Activated T-helper 1 cell treated with Interleukin-2 at 50 U/mL for 16 hours (primary cell): ENCODE data around the gene LRRC70.
"Not testable (repeated sequence)": the region's sequence is repeated elsewhere in the genome, so short reads cannot be mapped to it uniquely, and the experiment has no call there.

Experiments
- DNase-seq: peaks from one replicate; pipeline ENCODE4 v3.0.0-alpha.2; 2020; ENCODE audit warnings: low read depth

Gene LRRC70

GRCh38 chr5:62608529-62609511 is 30.2 kb downstream of the LRRC70 start:
- no peak for DNase-seq

DNA sequence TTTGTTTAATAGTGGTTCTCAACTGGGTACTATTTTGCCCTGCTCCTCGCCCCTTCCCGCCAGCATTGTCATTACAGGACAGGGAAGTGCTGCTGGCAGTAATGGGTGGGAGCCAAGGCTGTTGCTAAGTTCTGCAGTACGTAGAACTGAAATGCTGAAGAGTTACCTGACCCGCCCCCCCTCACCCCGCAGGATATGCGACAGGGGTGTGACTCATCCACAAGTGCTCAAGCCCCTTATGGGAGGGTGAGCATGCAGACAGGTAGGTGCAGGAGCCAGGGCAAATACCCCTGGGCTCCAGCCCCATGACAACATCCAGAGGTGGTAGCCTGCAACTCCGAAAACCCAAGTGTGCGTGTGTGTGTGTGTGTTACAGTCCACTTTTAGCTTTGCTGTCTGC is 35.7 kb downstream of the LRRC70 start:
- DNase-seq = no peak

DNA sequence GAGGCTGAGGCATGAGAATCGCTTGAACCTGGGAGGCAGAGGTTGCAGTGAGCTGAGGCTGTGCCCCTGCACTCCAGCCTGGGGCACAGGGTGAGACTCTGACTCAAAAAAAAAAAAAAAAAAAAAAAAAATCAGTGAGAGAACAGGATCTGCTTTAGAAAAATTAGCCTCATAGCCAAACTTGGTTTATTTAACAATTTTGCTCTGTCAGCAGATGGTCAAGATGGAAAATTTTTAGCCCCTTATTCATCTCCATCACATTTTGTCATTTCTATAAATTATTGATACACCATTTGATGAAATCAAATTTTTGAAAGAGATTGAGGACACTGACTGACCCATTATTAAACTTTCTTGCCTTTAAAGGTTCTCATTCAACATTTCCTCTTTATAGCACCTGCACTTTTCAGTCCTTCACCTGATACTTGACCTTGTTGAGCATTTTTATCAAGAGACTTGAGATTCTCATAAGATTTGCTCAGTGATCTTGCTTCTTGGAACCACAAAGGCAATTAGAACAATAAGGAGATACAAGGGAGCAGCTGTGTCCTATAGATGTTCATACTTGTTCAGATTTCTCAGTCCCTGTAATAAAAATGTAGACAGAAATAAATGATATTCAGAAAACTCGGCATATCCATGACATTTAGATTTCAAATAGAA is 38.1 kb downstream of the LRRC70 start:
- no peak for DNase-seq

GRCh38 chr5:62617943-62618342 is 39.3 kb downstream of the LRRC70 start:
- DNase-seq = no peak

- DNase-seq = no peak
Observed at GRCh38 chr5:62620761-62621160, 42.1 kb downstream of the LRRC70 start.

DNA sequence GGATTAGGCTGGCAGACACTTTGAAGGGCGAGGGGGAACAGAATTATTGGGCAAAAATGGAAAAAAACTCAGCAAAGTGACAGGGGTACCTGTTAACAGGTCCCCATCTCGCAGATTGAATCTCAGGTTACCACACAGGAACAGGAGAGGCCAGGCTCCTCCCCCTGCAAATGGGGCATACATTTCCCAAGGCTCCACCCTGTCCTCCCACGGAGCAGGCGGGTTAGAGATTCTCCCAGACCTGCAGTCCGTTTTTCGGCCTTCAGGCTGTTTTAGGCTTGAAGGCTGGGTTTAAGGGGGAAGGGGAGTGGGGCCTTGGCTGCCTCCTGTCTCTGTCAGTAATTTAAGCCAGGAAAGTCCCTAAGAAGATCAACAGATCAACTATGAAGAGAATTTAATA is 42.7 kb downstream of the LRRC70 start:
- DNase-seq = no peak

DNA sequence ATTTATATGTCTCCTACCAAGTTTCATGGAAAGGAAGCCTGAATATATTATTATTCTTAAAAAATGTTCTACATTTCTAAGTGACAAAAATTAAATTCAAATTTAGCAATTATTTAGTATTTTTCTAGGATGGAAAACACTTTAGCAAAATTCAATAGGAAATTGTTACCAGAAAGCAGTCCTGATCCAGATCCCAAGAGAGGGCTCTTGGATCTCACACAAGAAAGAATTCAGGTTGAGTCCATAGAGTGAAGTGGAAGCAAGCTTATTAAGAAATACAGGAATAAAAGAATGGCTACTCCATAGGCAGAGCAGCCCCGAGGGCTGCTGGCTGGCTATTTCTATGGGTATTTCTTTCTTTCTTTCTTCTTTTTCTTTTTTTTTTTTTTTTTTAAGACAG is 44.7 kb downstream of the LRRC70 start:
- no peak for DNase-seq

GRCh38 chr5:62624436-62624835 is 45.8 kb downstream of the LRRC70 start:
- not testable (repeated sequence) for DNase-seq

- DNase-seq = no peak
Observed at GRCh38 chr5:62626534-62626933, 47.9 kb downstream of the LRRC70 start.

GRCh38 chr5:62627121-62627520 is 48.5 kb downstream of the LRRC70 start:
- DNase-seq = no peak

DNA sequence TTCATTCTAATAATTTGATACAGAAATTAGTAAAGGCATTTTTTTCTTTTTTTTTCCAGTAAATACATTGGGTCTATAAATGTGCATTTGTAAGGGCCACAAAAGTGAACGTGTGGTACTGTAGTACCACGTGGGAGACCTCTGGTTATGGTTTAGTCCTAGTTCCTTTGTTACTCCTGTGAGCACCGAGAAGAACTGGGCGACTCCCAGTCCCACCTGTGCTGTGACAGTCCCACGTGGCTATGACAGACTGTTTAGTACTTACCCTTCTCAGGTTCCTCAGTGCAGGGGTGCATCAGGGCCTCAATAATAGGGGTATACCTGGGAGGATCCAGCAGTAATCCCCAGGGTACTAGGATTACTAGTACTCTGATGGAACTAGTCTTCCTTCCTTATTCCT is 49.3 kb downstream of the LRRC70 start:
- no peak for DNase-seq
